Suprapubic skin (tissue), 4 donors: Measurements from ENCODE around the gene FAM3B. TPM values are rescaled to one million over a fixed set of nuclear protein-coding genes. Genes with fewer than 3 reads are reported as not detected.
"Not testable (repeated sequence)": the region's sequence is repeated elsewhere in the genome, so short reads cannot be mapped to it uniquely, and the experiment has no call there.

ENCODE experiments used
- DNase-seq, 2 donors: peaks; one replicate each; pipeline ENCODE4 v3.0.0-alpha.2; 2019; ENCODE audit warnings: low spot score in 2 of 2
- H3K27ac ChIP-seq: fragments of 200-600 bp; sonication (generic); one replicate; pipeline ENCODE4 v1.5.1; 2019
- H3K27me3 ChIP-seq: fragments of 200-600 bp; sonication (generic); one replicate; pipeline ENCODE4 v1.5.1; 2019
- H3K36me3 ChIP-seq: fragments of 200-600 bp; sonication (generic); one replicate; pipeline ENCODE4 v1.5.1; 2019
- H3K4me1 ChIP-seq: fragments of 200-600 bp; sonication (generic); one replicate; pipeline ENCODE4 v1.5.1; 2019
- H3K4me3 ChIP-seq: fragments of 200-600 bp; sonication (generic); one replicate; pipeline ENCODE4 v1.5.1; 2019; ENCODE audit warnings: mild to moderate bottlenecking
- H3K9me3 ChIP-seq: fragments of 200-600 bp; sonication (generic); one replicate; pipeline ENCODE4 v1.5.1; 2019
- CTCF ChIP-seq, 2 donors: fragments of 200-600 bp in 1 of 2; fragments of 450-650 bp in 1 of 2; sonication (generic) in 1 of 2; IDR thresholded peaks; one replicate each; pipeline ENCODE4 v1.5.1; 2016 to 2019; ENCODE audit warnings: antibody characterized with exemption in 2 of 2, mild to moderate bottlenecking in 1 of 2, moderate library complexity in 1 of 2
- EP300 ChIP-seq: sonication (generic); formaldehyde crosslinking; IDR thresholded peaks from one replicate; pipeline ENCODE4 v1.6.1; 2017; ENCODE audit warnings: antibody characterized with exemption
- POLR2A ChIP-seq, 2 donors: fragments of 450-650 bp; IDR thresholded peaks; one replicate each; pipeline ENCODE4 v1.6.1; 2017; ENCODE audit warnings: antibody characterized with exemption in 2 of 2, mild to moderate bottlenecking in 2 of 2, moderate library complexity in 2 of 2
- POLR2AphosphoS5 ChIP-seq, 3 donors: sonication (generic); formaldehyde crosslinking; IDR thresholded peaks; one replicate each; pipeline ENCODE4 v1.6.1; 2017; ENCODE audit warnings: antibody characterized with exemption in 3 of 3
- WGBS: methylation state at CpG from one replicate; pipeline ENCODE4 v1.1.5; 2018; 5-methylcytosine and 5-hydroxymethylcytosine counted together
- total RNA-seq, 4 donors: library from RNA; depleted of rRNA; stranded (reverse); fragments of >200 nt; gene quantifications; one replicate each; pipeline ENCODE4 v1.1.0, GENCODE V29; 2016

Gene FAM3B
- total RNA-seq, 4 donors from 2014 or later, result 1.9 to 3.3 (median 3.1) TPM; not detected in 1

GRCh38 chr21:41294548-41295231 is 21.9 kb upstream of the FAM3B start:
- no peak overlapping the region for H3K27ac ChIP-seq
- DNase-seq, result no peak
- H3K4me1 ChIP-seq, result no peaks in the 10 kb centered on the region
- no peaks in the 10 kb centered on the region for H3K36me3 ChIP-seq
- WGBS, result 79% methylated on average over 1 of the region's 1 CpG
- H3K27me3 ChIP-seq, result peaks cover 12% of the 10 kb centered on the region
- no peak overlapping the region for H3K4me3 ChIP-seq
- no peak for TF ChIP-seq POLR2AphosphoS5 (IDR thresholded peaks at IDR 0.05)
- no peak for TF ChIP-seq CTCF (IDR thresholded peaks at IDR 0.05)
- no peak for TF ChIP-seq EP300
- TF ChIP-seq POLR2A (IDR thresholded peaks at IDR 0.05), result no peak
- H3K9me3 ChIP-seq, result no peaks in the 10 kb centered on the region

DNA sequence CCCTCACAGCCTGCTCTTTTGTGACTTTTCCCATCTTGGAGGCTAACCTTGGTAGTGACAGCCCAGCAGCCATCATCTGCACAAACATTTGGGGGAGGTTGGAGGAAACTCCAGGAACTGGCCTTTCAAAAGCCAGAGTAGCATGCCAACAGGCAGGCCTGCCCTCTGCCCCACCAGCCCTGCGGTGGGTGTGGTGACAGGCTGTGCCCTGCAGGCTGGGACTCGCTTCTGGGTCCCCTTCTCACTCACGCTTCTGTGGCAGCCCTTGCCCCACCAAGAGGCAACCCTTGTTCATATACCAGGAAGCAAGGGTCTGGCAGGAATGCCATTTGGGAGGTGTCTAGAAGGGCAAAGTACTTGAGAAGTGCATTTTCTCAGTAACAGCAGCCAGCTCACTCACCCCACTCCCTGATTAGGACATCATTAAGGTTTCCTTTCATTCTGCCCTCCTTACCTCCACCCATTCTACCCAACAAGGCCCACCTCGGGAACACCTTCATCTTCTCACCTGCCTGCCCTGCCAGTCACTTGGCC is 20.8 kb upstream of the FAM3B start:
- H3K27me3 ChIP-seq, result peaks cover 12% of the 10 kb centered on the region
- WGBS, result 54% methylated on average over 1 of the region's 4 CpGs
- no peak overlapping the region for H3K27ac ChIP-seq
- no peaks in the 10 kb centered on the region for H3K36me3 ChIP-seq
- no peak for DNase-seq
- TF ChIP-seq CTCF (IDR thresholded peaks at IDR 0.05), result no peak
- TF ChIP-seq POLR2AphosphoS5 (IDR thresholded peaks at IDR 0.05), result no peak
- TF ChIP-seq POLR2A (IDR thresholded peaks at IDR 0.05), result no peak
- no peak for TF ChIP-seq EP300
- no peak overlapping the region for H3K4me3 ChIP-seq
- H3K4me1 ChIP-seq, result no peaks in the 10 kb centered on the region
- no peaks in the 10 kb centered on the region for H3K9me3 ChIP-seq

DNA sequence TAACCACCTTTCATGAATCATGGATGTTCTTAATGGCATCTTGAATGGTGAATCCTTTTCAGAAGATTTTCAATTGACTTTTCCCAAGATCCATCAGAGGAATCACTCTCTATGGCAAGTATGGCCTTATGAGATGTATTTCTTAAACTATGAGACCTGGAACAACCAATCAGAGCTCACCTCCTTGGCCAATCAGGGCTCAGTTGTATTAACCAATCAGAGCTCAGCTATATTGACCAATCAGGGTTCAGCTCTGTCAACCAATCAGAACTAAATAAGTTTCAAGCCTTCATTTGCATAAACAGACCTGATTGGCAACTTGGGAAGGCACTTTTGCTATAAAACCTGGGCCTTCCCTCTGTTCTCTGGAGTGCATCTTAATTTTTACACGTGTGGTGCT is 13.6 kb upstream of the FAM3B start:
- no peak overlapping the region for H3K4me3 ChIP-seq
- H3K4me1 ChIP-seq, result no peaks in the 10 kb centered on the region
- DNase-seq, result no peak
- H3K36me3 ChIP-seq, result no peaks in the 10 kb centered on the region
- no peaks in the 10 kb centered on the region for H3K27me3 ChIP-seq
- H3K9me3 ChIP-seq, result no peaks in the 10 kb centered on the region
- 69% methylated on average over 1 of the region's 1 CpG for WGBS
- H3K27ac ChIP-seq, result no peak overlapping the region
- TF ChIP-seq POLR2AphosphoS5 (IDR thresholded peaks at IDR 0.05) (no peak), CTCF (IDR thresholded peaks at IDR 0.05) (no peak), EP300 (no peak), POLR2A (IDR thresholded peaks at IDR 0.05) (no peak)

DNA sequence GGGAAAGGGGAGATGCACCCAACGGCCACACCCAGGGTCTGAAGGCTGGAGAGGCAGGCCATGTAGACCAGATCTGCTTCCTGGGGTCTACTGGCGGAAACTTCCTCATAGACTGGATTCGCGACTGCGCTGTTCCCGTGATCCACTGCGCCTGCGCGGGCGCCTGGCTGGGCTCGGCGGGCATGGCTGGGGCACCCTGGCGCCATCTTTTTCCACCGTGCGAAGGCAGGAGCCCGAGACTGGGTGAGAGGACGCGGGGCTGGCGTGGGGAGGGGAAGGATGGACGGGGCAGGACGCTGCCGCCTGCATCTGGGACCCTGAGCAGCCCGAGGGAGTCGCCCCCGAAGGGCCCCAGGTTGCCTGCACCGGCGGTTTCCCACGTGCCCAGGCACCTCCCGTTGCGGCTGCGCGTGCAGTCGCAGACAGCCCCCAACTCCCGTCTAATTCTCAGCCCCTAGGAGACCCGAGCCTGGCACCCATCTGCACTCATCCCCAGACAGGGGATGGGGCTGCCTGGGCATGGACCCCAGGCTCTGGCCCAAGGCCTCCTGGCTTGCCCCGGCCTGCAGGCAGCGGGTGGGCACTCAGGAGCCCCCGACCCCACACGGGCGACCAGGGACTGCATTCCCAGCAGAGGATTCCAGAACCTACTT is 12.4 kb upstream of the FAM3B start:
- no peak overlapping the region for H3K4me3 ChIP-seq
- no peak for DNase-seq
- H3K36me3 ChIP-seq, result no peaks in the 10 kb centered on the region
- no peaks in the 10 kb centered on the region for H3K9me3 ChIP-seq
- no peaks in the 10 kb centered on the region for H3K4me1 ChIP-seq
- WGBS, result 94% methylated on average over 30 of the region's 40 CpGs
- TF ChIP-seq EP300 (no peak), CTCF (IDR thresholded peaks at IDR 0.05) (no peak), POLR2AphosphoS5 (IDR thresholded peaks at IDR 0.05) (no peak), POLR2A (IDR thresholded peaks at IDR 0.05) (no peak)
- no peak overlapping the region for H3K27ac ChIP-seq
- peaks cover 7% of the 10 kb centered on the region for H3K27me3 ChIP-seq

GRCh38 chr21:41307219-41307618 is 9.4 kb upstream of the FAM3B start:
- H3K27ac ChIP-seq, result no peak overlapping the region
- TF ChIP-seq POLR2A (IDR thresholded peaks at IDR 0.05) (no peak), POLR2AphosphoS5 (IDR thresholded peaks at IDR 0.05) (no peak), CTCF (IDR thresholded peaks at IDR 0.05) (no peak), EP300 (no peak)
- no peaks in the 10 kb centered on the region for H3K9me3 ChIP-seq
- H3K4me1 ChIP-seq, result no peaks in the 10 kb centered on the region
- H3K36me3 ChIP-seq, result no peaks in the 10 kb centered on the region
- H3K27me3 ChIP-seq, result peaks cover 22% of the 10 kb centered on the region
- DNase-seq, result no peak
- H3K4me3 ChIP-seq, result no peak overlapping the region

DNA sequence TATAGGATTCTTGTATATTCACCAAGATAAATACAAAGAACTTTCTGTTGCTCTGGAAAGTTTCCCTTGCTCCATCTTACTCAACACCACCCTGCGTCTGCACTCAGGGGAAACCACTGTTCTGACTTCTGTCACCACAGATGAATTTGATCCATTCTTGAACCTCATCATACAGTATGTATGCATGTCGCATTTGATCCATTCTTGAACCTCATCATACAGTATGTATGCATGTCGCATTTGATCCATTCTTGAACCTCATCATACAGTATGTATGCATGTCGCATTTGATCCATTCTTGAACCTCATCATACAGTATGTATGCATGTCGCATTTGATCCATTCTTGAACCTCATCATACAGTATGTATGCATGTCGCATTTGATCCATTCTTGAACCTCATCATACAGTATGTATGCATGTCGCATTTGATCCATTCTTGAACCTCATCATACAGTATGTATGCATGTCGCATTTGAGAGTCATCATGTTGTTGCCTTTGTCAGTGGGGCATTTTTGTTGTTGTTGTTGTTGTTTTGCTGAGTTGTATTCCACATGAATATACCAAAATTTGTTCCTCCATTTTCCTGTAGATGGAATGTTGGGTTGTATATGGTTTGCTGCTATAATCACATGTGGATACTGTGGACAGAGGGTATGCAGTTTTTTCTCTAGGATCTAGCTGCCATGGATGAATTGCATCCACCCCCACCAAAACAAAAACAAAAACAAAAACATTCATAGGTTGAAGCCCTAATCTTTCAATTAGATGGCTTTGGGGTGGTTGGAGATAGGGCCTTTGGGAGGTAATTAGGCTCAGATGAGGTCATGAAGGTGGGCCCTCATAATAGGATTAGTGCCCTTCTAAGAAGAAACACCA is 3.1 kb upstream of the FAM3B start:
- peaks cover 13% of the 10 kb centered on the region for H3K4me1 ChIP-seq
- H3K9me3 ChIP-seq, H3K27ac ChIP-seq, H3K36me3 ChIP-seq, DNase-seq, H3K4me3 ChIP-seq: not testable (repeated sequence)
- 96% methylated on average over 6 of the region's 8 CpGs for WGBS
- H3K27me3 ChIP-seq, result peaks cover 37% of the 10 kb centered on the region
